HCEC 1CT (cell line): ENCODE data around the gene SLC35D1.
"Not testable (repeated sequence)": the region's sequence is repeated elsewhere in the genome, so short reads cannot be mapped to it uniquely, and the experiment has no call there.

Experiments
- DNase-seq: peaks from one replicate; pipeline ENCODE4 v3.0.0-alpha.2; 2017

Gene SLC35D1

GRCh38 chr1:67053785-67054772 is at the start of gene SLC35D1:
Gene SLC35D1, minus strand, starts transcription at chr1:67054148. Its CDS starts 135 bp downstream, at chr1:67054013.
- peak; percentile 52 for DNase-seq

- DNase-seq: no peak
Measured at GRCh38 chr1:67103548-67103947, 49.6 kb upstream of the SLC35D1 start.

- DNase-seq: no peak
Measured at GRCh38 chr1:67100833-67101232, 46.9 kb upstream of the SLC35D1 start.

- no peak for DNase-seq
Measured at GRCh38 chr1:67097305-67097704, 43.4 kb upstream of the SLC35D1 start.

- DNase-seq: no peak
Measured at GRCh38 chr1:67094191-67094590, 40.2 kb upstream of the SLC35D1 start.

- no peak for DNase-seq
Measured at GRCh38 chr1:67089685-67090208, 35.8 kb upstream of the SLC35D1 start.

GRCh38 chr1:67088440-67088839 is 34.5 kb upstream of the SLC35D1 start:
- DNase-seq: no peak

- no peak for DNase-seq
Measured at GRCh38 chr1:67085326-67085725, 31.4 kb upstream of the SLC35D1 start.

GRCh38 chr1:67084765-67085318 is 30.9 kb upstream of the SLC35D1 start:
- DNase-seq: no peak

- no peak for DNase-seq
Measured at GRCh38 chr1:67078291-67078690, 24.3 kb upstream of the SLC35D1 start.

GRCh38 chr1:67077593-67077992 is 23.6 kb upstream of the SLC35D1 start:
- DNase-seq: no peak

- no peak for DNase-seq
Measured at GRCh38 chr1:67072749-67073148, 18.8 kb upstream of the SLC35D1 start.

GRCh38 chr1:67067655-67068054 is 13.7 kb upstream of the SLC35D1 start:
- not testable (repeated sequence) for DNase-seq

- DNase-seq: no peak
Measured at GRCh38 chr1:67062412-67062811, 8.5 kb upstream of the SLC35D1 start.

- DNase-seq: peak; percentile 18
Measured at GRCh38 chr1:67061266-67061665, 7.3 kb upstream of the SLC35D1 start.

GRCh38 chr1:67060811-67061218 is 6.9 kb upstream of the SLC35D1 start:
- peak; percentile 99 for DNase-seq

GRCh38 chr1:67059346-67059745 is 5.4 kb upstream of the SLC35D1 start:
- DNase-seq: peak; percentile 35

- peak; percentile 67 for DNase-seq
Measured at GRCh38 chr1:67058761-67059160, 4.8 kb upstream of the SLC35D1 start.

- no peak for DNase-seq
Measured at GRCh38 chr1:67058242-67058641, 4.3 kb upstream of the SLC35D1 start.

GRCh38 chr1:67053535-67053784 is 488 bp downstream of the SLC35D1 start:
- DNase-seq: no peak

- peak; percentile 43 for DNase-seq
Measured at GRCh38 chr1:67052741-67053534, 1.0 kb downstream of the SLC35D1 start.

GRCh38 chr1:67051196-67051595 is 2.8 kb downstream of the SLC35D1 start:
- DNase-seq: no peak

GRCh38 chr1:67044631-67045270 is 9.2 kb downstream of the SLC35D1 start:
- DNase-seq: no peak
